CD4-positive, alpha-beta T cell treated with Interleukin-17A for 4 hours (primary cell): Measurements from ENCODE around the gene OR13H1.
"Not testable (repeated sequence)": the region's sequence is repeated elsewhere in the genome, so short reads cannot be mapped to it uniquely, and the experiment has no call there.

ENCODE experiments used
- DNase-seq: peaks from one replicate; pipeline ENCODE4 v3.0.0-alpha.2; 2020; ENCODE audit warnings: mixed read lengths

Gene OR13H1, protein sequence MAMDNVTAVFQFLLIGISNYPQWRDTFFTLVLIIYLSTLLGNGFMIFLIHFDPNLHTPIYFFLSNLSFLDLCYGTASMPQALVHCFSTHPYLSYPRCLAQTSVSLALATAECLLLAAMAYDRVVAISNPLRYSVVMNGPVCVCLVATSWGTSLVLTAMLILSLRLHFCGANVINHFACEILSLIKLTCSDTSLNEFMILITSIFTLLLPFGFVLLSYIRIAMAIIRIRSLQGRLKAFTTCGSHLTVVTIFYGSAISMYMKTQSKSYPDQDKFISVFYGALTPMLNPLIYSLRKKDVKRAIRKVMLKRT

GRCh38 chrX:131543774-131544173, at the start of gene OR13H1:
Gene OR13H1 (plus strand): TSS chrX:131544074. CDS start chrX:131544074, 0 bp downstream.
- no peak for DNase-seq

- DNase-seq: not testable (repeated sequence)
Measured at GRCh38 chrX:131501556-131501955, 42.3 kb upstream of the OR13H1 start.

DNA sequence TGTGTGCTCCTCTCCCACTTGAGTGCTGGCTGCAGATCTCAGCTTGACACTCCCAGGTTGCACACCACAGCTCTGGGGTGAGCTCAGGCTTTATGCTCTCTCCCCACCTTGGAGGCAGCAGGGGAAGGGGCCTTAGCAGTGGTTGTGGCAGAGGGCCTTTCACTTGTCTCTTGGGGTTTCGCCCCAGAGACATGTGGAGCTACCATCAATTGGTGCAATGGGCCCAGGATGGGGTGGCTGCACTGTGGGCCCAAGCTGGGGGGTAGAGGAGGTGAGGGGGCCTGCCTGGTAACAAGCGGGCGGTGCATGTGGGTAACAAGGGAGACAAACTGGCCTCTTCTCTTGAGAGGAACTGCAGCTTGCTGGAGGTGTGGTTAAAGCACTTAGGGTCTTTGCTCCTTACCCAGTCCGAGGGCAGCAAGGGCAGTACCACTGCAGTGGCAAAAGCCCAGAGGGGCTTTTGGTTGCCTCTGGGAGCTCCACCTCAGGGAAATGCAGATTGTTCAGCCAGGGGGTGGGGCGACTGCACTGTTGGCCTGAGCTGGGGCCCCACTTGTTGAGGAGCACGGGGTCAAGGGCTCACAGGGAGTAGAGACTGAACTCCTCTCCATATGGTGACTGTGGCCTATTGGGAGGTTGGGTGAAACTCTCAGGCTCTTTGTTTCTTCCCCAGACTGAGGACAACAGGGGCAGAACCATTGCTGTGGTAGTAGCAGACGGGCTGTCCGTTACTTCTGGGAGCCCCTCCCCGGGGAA, 30.5 kb upstream of the OR13H1 start:
- no peak for DNase-seq

GRCh38 chrX:131521824-131522223, 22.1 kb upstream of the OR13H1 start:
- DNase-seq: no peak

GRCh38 chrX:131544218-131544617, 344 bp downstream of the OR13H1 start:
- no peak for DNase-seq

- DNase-seq: no peak
Measured at GRCh38 chrX:131549011-131549410, 5.1 kb downstream of the OR13H1 start.

DNA sequence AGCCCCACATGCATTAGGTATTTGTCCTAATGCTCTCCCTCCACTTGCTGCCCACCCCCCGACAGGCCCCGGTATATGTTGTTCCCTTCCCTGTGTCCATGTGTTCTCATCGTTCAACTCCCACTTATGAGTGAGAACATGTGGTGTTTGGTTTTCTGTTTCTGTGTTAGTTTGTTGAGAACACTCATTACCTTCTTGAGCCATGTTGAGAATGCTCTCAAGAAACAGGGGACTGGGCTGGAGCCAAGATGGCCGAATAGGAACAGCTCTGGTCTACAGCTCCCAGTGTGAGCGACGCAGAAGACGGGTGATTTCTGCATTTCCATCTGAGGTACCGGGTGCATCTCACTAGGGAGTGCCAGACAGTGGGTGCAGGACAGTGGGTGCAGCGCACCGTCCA, 8.6 kb downstream of the OR13H1 start:
- DNase-seq: not testable (repeated sequence)

DNA sequence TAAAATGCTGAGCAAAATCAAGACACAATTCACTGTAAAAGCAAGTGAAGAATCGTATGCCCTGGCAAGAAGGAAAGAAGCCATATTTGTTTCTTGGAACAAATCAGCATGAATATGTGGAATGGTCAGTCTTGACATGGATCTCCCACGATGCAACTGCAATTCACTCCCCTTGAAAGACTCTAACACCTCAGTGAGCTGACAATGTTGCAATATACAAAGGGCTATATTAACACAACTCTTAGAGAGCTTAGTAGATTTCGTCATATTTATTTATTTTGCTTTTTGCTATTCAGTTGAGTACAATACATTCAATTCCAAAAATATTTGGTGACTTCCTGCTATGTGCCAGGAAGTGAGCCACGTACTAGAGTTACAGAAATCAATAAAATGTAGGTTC, 14.7 kb downstream of the OR13H1 start:
- DNase-seq: no peak

GRCh38 chrX:131564553-131565229, 20.8 kb downstream of the OR13H1 start:
- no peak for DNase-seq

DNA sequence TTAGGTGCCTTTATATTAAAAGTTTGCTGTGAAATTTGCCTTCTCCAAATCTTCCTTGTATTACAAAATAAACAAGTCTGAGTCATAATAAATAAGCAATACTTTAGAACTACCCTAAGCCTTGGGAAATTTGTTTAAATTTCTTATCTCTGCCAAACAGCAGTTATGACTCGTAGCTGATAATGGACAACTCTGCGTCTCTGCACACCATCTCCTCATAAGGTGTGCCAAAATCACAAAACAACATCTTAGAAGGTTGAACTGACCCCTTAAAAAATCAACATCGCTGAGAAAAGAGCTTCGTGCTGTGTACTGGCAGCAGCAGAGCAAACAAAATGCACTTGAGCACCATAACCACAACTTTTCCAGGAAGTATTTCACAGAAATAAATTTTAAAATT, 22.0 kb downstream of the OR13H1 start:
- no peak for DNase-seq

GRCh38 chrX:131571348-131571747, 27.5 kb downstream of the OR13H1 start:
- no peak for DNase-seq

DNA sequence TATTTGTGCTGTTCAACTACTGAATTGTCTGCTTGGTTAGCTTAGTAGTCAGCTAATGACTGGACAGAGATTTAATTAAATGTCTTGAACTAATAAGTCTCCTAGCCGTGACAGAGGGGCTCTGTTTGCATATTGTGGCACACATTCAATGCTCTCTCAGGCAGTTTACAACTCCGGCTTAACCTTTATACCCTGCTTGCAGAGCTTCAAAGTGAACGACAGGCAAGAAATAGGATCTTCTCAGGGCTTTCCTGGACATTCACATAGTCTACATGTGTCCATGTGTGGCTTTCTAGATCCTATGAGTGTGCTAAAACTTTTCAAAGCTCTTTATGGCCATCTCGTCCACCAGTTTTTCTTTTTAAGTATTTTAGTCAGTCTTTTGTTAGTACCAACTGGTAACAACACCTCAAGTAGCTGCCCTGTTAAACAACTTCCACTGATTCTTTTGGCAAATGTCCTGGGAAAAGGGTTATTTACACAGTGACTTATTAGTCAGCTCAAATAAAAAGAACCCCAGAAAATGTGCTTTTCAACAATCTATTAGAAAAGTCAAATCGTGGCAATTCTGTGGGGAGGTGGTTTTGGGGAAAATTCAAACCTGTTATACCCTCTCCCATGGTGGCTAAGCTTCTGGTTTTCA, 28.6 kb downstream of the OR13H1 start:
- DNase-seq: no peak

DNA sequence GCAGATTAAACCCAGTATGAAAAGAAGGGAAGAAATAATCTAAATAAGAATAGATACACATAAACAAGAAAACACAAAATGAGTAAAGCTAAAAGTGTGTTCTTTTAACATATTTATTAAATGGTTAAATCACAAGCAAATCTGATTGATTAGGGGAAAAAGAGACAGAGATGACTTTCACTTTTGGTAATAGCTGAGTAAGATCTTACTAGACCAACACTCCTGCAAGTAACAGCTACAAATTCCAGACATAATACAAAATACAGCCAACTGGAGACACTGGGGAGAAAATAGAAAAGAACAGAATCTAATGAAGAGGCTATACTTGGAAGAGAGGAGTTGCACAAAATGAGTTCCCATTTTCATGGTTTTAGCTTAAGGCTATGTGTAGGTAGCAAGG, 33.5 kb downstream of the OR13H1 start:
- no peak for DNase-seq

DNA sequence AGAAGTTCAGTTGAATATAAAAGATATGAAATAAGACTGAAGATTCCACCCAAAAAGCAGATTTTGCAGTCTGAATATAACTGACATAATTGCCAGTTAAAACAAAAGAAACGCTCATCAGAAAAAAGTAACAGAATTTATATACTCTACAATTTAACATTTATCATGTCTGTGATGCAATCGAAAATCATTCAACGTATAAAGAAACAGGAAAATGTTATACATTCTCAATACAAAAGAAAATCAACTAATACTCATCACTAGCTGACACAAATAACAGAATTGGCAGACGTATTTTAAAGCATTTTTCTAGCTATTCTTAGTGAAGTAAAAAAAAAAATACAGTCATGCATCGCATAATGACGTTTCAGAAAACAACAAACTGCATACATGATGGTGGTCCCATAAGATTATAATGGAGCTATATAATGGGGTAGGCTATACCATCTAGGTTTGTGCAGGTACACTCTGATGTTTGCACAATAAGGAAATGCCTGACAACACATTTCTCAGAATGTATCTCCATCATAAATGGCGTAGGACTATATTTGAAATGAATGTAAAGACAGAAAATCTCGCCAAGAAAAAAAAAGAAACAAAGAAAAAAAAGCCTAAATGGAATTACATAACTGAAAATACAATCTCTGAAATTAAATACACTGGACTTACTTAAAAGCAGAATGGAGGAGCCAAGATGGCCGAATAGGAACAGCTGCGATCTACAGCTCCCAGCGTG, 34.3 kb downstream of the OR13H1 start:
- DNase-seq: no peak

- DNase-seq: not testable (repeated sequence)
Measured at GRCh38 chrX:131578735-131579367, 35.0 kb downstream of the OR13H1 start.

DNA sequence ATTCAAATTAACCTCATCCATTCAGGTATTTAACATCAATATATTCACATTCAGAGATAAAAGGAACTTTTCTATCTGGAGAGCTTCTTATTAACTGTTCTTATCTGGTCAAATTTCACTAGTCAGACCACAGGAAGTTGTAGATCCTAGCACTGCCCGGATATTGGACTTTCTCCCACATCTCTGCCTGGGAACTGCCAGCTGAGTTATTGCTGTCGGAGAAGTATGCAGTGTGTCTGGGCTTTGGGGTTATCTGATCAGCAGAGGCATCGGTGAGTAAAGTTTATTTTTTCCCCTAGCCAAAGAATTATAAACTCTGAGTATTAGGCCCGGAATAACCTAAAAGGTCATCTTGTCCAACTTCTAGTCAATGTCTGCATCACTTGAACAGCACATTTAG, 45.1 kb downstream of the OR13H1 start:
- no peak for DNase-seq
